Neural cell (in vitro differentiated cells): ENCODE measurements around the gene CADM3. TPM values are rescaled to one million over a fixed set of nuclear protein-coding genes. Genes with fewer than 3 reads are reported as not detected.

Source experiments
- H2AFZ ChIP-seq: fragments of 200-600, 300-800 bp; sonication (generic), shearing (Covaris generic); 2 replicates; pipeline ENCODE4 v1.6.0; 2014; ENCODE audit warnings: low read depth, mild to moderate bottlenecking, antibody characterized with exemption, low read length, moderate library complexity
- H3F3A ChIP-seq: fragments of 200-600 bp; shearing (Covaris generic); 2 replicates; pipeline ENCODE4 v1.6.1; 2016; ENCODE audit warnings: mild to moderate bottlenecking, moderate library complexity, mixed read lengths, antibody characterized with exemption, low read length; ENCODE audit not compliant: insufficient read depth, poor library complexity, severe bottlenecking
- H3K27ac ChIP-seq: fragments of 200-600, 300-800 bp; sonication (generic), shearing (Covaris generic); 2 replicates; pipeline ENCODE4 v1.5.1; 2014; ENCODE audit warnings: mild to moderate bottlenecking, low read length, moderate library complexity
- H3K27me3 ChIP-seq: fragments of 300-800, 200-600 bp; sonication (generic), shearing (Covaris generic); 2 replicates; pipeline ENCODE4 v1.6.0; 2014; ENCODE audit warnings: mild to moderate bottlenecking, low read depth, low read length, moderate library complexity; ENCODE audit not compliant: insufficient read depth
- H3K36me3 ChIP-seq: fragments of 300-800, 200-600 bp; sonication (generic), shearing (Covaris generic); 2 replicates; pipeline ENCODE4 v1.5.1; 2014; ENCODE audit warnings: mild to moderate bottlenecking, antibody characterized with exemption, low read length, moderate library complexity; ENCODE audit not compliant: insufficient read depth
- H3K4me2 ChIP-seq: fragments of 300-800, 200-600 bp; sonication (generic), shearing (Covaris generic); 2 replicates; pipeline ENCODE4 v1.6.0; 2014; ENCODE audit warnings: mild to moderate bottlenecking, low read length
- H3K4me3 ChIP-seq: fragments of 300-800, 200-600 bp; sonication (generic), shearing (Covaris generic); 2 replicates; pipeline ENCODE4 v1.5.1; 2014; ENCODE audit warnings: mild to moderate bottlenecking, low read length, moderate library complexity
- H3K79me2 ChIP-seq: fragments of 200-600 bp; shearing (Covaris generic); replicated peaks from 2 replicates; pipeline ENCODE4 v1.6.0; 2014; ENCODE audit warnings: mild to moderate bottlenecking, low read length, moderate library complexity; ENCODE audit not compliant: insufficient read depth
- H3K9ac ChIP-seq: fragments of 300-800, 200-600 bp; sonication (generic), shearing (Covaris generic); 2 replicates; pipeline ENCODE4 v1.6.1; 2016; ENCODE audit warnings: mild to moderate bottlenecking, low read length, mixed read lengths
- H3K9me2 ChIP-seq: fragments of 200-600 bp; shearing (Covaris generic); 2 replicates; pipeline ENCODE4 v1.6.1; 2016; ENCODE audit warnings: mild to moderate bottlenecking, low read length, mixed read lengths; ENCODE audit not compliant: insufficient read depth
- H3K9me3 ChIP-seq: fragments of 200-600, 300-800 bp; sonication (generic), shearing (Covaris generic); 2 replicates; pipeline ENCODE4 v1.6.1; 2016; ENCODE audit warnings: mild to moderate bottlenecking, mixed run types, low read length, moderate library complexity, mixed read lengths
- H4K20me1 ChIP-seq: fragments of 200-600 bp; shearing (Covaris generic); 2 replicates; pipeline ENCODE4 v1.6.1; 2016; ENCODE audit warnings: mild to moderate bottlenecking, mixed run types; ENCODE audit not compliant: insufficient read depth
- EP300 ChIP-seq: fragments of 450-650 bp; conservative IDR thresholded peaks from 2 replicates; pipeline ENCODE4 v1.6.1; 2014; ENCODE audit warnings: antibody characterized with exemption, mild to moderate bottlenecking, moderate library complexity; ENCODE audit not compliant: poor library complexity, severe bottlenecking
- EZH2 ChIP-seq: fragments of 200-600, 300-800 bp; shearing (Covaris generic), sonication (generic); IDR thresholded peaks from 2 replicates; pipeline ENCODE4 v1.6.1; 2014; ENCODE audit warnings: antibody characterized with exemption, low read length, borderline replicate concordance, mild to moderate bottlenecking; ENCODE audit not compliant: insufficient read depth, poor library complexity, severe bottlenecking
- MXI1 ChIP-seq: fragments of 450-650 bp; conservative IDR thresholded peaks from 2 replicates; pipeline ENCODE4 v1.6.1; 2014; ENCODE audit warnings: antibody characterized with exemption, mild to moderate bottlenecking; ENCODE audit not compliant: poor library complexity, severe bottlenecking
- POLR2AphosphoS5 ChIP-seq: IDR thresholded peaks from 2 replicates; pipeline ENCODE4 v1.6.1; 2012
- RAD21 ChIP-seq: fragments of 450-650 bp; conservative IDR thresholded peaks from 2 replicates; pipeline ENCODE4 v1.6.1; 2014; ENCODE audit warnings: antibody characterized with exemption, mild to moderate bottlenecking, moderate library complexity
- SMC3 ChIP-seq: fragments of 450-650 bp; conservative IDR thresholded peaks from 2 replicates; pipeline ENCODE4 v1.6.1; 2014; ENCODE audit warnings: antibody characterized with exemption, mild to moderate bottlenecking, moderate library complexity; ENCODE audit not compliant: poor library complexity
- TAF1 ChIP-seq: IDR thresholded peaks from 2 replicates; pipeline ENCODE4 v1.6.1; 2012; ENCODE audit warnings: low read depth
- polyA plus RNA-seq: library from polyadenylated mRNA; depleted of rRNA; stranded (reverse); fragments of >200 nt; gene quantifications from 2 replicates; pipeline ENCODE4 v1.2.3, GENCODE V29; 2014
- small RNA-seq, 3 experiments: library from RNA; depleted of rRNA; stranded (forward); fragments of <200 nt; gene quantifications; one replicate each; pipeline ENCODE3, GENCODE V24; 2012
- TF ChIP-seq, protein P1 (sequence below): IDR thresholded peaks from 2 replicates; pipeline ENCODE4 v1.6.1; 2012; ENCODE audit warnings: borderline replicate concordance
- TF ChIP-seq, protein P2 (sequence below): fragments of 450-650 bp; IDR thresholded peaks from 2 replicates; pipeline ENCODE4 v1.5.1; 2014; ENCODE audit warnings: antibody characterized with exemption, mild to moderate bottlenecking, moderate library complexity; ENCODE audit not compliant: poor library complexity, severe bottlenecking

Gene CADM3
- polyA plus RNA-seq, 1 donor from 2014 or later, result 81.7 TPM

DNA sequence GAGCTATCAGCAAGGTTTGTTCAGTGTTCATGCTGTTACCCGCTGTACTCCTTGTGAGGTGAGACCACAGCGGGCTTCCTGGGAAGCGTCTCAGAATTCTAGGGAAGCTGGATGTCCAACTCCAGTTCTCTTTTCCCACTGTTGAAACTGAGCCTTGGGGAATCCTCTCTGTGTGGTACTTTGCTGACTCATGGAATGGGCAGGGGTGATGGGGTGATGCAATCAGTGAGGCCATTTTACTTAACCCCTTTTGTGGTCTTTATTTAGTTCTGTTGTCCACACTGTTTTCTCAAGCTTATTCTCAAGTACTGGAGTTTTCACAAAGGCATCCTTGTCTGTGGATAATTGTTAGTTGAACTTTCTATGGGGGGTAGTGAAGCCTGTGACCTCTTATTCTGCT lies 75.9 kb downstream of the CADM3 start:
- Histone ChIP-seq H3K79me2 (no peaks in the 10 kb centered on the region), H3K4me2 (no peak overlapping the region), H3K9ac (no peak overlapping the region), H3K27me3 (no peaks in the 10 kb centered on the region), H3K36me3 (no peaks in the 10 kb centered on the region), H3K9me3 (no peaks in the 10 kb centered on the region), H4K20me1 (no peaks in the 10 kb centered on the region), H3F3A (no peaks in the 10 kb centered on the region), H3K4me3 (no peak overlapping the region), H3K27ac (no peak overlapping the region), H3K9me2 (no peaks in the 10 kb centered on the region), H2AFZ (no peak overlapping the region)
- TF ChIP-seq EP300 (no peak), MXI1 (no peak), POLR2AphosphoS5 (no peak), EZH2 (no peak)

DNA sequence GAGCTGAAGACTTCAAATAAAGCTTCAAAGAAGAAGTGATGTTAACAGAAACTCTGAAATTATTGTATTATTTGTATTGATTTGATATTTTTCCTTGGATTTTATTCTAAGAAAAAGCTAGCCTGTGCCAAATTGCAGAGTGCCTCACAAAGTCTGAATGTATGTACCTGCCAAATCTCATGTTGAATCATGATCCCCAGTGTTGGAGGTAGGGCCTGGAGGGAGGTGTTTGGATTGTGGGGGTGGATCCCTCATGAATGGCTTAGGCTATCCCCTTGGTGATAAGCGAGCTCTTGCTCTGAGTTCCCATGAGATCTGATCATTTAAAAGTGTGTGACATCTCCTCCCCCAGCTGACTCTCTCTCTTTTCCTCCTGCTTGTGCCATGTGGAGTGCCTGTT lies 76.9 kb downstream of the CADM3 start:
- no peak overlapping the region for H3K9ac ChIP-seq
- H4K20me1 ChIP-seq, result no peaks in the 10 kb centered on the region
- no peaks in the 10 kb centered on the region for H3F3A ChIP-seq
- H3K36me3 ChIP-seq, result no peaks in the 10 kb centered on the region
- TF ChIP-seq RAD21, result no peak
- H3K9me2 ChIP-seq, result no peaks in the 10 kb centered on the region
- H3K4me3 ChIP-seq, result no peak overlapping the region
- H3K27ac ChIP-seq, result no peak overlapping the region
- no peaks in the 10 kb centered on the region for H3K79me2 ChIP-seq
- no peak overlapping the region for H2AFZ ChIP-seq
- no peak overlapping the region for H3K4me2 ChIP-seq
- no peaks in the 10 kb centered on the region for H3K9me3 ChIP-seq
- H3K27me3 ChIP-seq, result no peaks in the 10 kb centered on the region

DNA sequence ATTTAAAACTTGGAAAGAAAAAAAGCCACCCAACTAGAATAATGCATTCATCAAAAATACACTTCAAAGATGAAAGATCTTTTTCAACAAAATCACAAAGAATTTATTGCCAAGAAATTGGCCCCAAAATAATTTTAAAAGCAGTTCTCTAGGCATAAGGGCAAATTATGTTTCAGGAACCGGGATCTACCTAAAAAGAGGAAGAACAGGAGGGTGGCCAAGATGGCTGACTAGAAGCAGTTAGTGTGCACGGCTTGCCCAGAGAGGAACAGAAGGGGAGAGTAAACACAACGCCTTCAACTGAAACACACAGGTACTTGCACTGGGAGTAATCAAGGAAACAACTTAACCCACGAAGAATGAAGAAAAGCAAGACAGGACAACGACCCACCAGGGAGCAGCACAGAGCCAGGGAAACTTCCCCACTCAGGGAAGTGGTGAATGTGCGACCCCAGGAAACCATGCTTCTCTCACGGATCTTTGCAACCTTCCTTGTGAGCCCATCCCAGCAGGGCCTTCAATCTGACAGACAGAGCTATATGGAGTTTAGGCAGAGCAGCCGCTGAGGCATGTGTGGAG lies 79.3 kb downstream of the CADM3 start:
- H3K4me2 ChIP-seq, result no peak overlapping the region
- H3F3A ChIP-seq, result no peaks in the 10 kb centered on the region
- peaks cover 1% of the 10 kb centered on the region for H3K9me3 ChIP-seq
- no peaks in the 10 kb centered on the region for H3K79me2 ChIP-seq
- no peak overlapping the region for H2AFZ ChIP-seq
- no peaks in the 10 kb centered on the region for H3K27me3 ChIP-seq
- no peaks in the 10 kb centered on the region for H4K20me1 ChIP-seq
- H3K36me3 ChIP-seq, result no peaks in the 10 kb centered on the region
- no peak overlapping the region for H3K9ac ChIP-seq
- H3K4me3 ChIP-seq, result no peak overlapping the region
- TF ChIP-seq, protein P1, sequence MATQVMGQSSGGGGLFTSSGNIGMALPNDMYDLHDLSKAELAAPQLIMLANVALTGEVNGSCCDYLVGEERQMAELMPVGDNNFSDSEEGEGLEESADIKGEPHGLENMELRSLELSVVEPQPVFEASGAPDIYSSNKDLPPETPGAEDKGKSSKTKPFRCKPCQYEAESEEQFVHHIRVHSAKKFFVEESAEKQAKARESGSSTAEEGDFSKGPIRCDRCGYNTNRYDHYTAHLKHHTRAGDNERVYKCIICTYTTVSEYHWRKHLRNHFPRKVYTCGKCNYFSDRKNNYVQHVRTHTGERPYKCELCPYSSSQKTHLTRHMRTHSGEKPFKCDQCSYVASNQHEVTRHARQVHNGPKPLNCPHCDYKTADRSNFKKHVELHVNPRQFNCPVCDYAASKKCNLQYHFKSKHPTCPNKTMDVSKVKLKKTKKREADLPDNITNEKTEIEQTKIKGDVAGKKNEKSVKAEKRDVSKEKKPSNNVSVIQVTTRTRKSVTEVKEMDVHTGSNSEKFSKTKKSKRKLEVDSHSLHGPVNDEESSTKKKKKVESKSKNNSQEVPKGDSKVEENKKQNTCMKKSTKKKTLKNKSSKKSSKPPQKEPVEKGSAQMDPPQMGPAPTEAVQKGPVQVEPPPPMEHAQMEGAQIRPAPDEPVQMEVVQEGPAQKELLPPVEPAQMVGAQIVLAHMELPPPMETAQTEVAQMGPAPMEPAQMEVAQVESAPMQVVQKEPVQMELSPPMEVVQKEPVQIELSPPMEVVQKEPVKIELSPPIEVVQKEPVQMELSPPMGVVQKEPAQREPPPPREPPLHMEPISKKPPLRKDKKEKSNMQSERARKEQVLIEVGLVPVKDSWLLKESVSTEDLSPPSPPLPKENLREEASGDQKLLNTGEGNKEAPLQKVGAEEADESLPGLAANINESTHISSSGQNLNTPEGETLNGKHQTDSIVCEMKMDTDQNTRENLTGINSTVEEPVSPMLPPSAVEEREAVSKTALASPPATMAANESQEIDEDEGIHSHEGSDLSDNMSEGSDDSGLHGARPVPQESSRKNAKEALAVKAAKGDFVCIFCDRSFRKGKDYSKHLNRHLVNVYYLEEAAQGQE, result no peak
- TF ChIP-seq POLR2AphosphoS5 (no peak), EP300 (no peak), MXI1 (no peak), RAD21 (no peak), SMC3 (no peak), TAF1 (no peak), EZH2 (no peak)
- TF ChIP-seq, protein P2, sequence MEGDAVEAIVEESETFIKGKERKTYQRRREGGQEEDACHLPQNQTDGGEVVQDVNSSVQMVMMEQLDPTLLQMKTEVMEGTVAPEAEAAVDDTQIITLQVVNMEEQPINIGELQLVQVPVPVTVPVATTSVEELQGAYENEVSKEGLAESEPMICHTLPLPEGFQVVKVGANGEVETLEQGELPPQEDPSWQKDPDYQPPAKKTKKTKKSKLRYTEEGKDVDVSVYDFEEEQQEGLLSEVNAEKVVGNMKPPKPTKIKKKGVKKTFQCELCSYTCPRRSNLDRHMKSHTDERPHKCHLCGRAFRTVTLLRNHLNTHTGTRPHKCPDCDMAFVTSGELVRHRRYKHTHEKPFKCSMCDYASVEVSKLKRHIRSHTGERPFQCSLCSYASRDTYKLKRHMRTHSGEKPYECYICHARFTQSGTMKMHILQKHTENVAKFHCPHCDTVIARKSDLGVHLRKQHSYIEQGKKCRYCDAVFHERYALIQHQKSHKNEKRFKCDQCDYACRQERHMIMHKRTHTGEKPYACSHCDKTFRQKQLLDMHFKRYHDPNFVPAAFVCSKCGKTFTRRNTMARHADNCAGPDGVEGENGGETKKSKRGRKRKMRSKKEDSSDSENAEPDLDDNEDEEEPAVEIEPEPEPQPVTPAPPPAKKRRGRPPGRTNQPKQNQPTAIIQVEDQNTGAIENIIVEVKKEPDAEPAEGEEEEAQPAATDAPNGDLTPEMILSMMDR, result no peak
- H3K27ac ChIP-seq, result no peak overlapping the region
- no peaks in the 10 kb centered on the region for H3K9me2 ChIP-seq

Small RNAs within 50 kb of the gene (small RNA-seq; reads per million reads assigned to genes)
- 0 reads per million in 3 experiments for gene RNA5SP60

Other genes starting within 250 kb of the CADM3 start
- gene PYHIN1, start 240.1 kb upstream of the CADM3 start, polyA plus RNA-seq, result not detected in 2 replicates
- gene IFI16, start 161.7 kb upstream of the CADM3 start, polyA plus RNA-seq, result 0.12 TPM in 1 of 2 replicates, not detected in the other
- gene AIM2, start 94.8 kb upstream of the CADM3 start, polyA plus RNA-seq, result 11.1 and 11.5 TPM in 2 replicates
- 3.3 and 3.9 TPM in 2 replicates for gene ACKR1, start 33.3 kb downstream of the CADM3 start, polyA plus RNA-seq
- gene FCER1A, start 130.7 kb downstream of the CADM3 start, polyA plus RNA-seq, result not detected in 2 replicates